SU-DHL-6 (cell line): Measurements from ENCODE around the gene THRA.

Source experiments
- H2AFZ ChIP-seq: fragments of 200-600 bp; sonication (generic); 2 replicates; pipeline ENCODE4 v1.6.1; 2014; ENCODE audit warnings: low read depth, mild to moderate bottlenecking, moderate library complexity, mixed read lengths, antibody characterized with exemption, low read length; ENCODE audit not compliant: severe bottlenecking
- H3F3A ChIP-seq: fragments of 200-600 bp; shearing (Covaris generic); 2 replicates; pipeline ENCODE4 v1.6.0; 2016; ENCODE audit warnings: antibody characterized with exemption, mild to moderate bottlenecking; ENCODE audit not compliant: insufficient read depth
- H3K27ac ChIP-seq: fragments of 200-600 bp; sonication (generic); 2 replicates; pipeline ENCODE4 v1.5.1; 2016; ENCODE audit warnings: low read depth, mild to moderate bottlenecking, low read length, moderate library complexity, mixed read lengths
- H3K27me3 ChIP-seq: fragments of 200-600 bp; sonication (generic), shearing (Covaris generic); 2 replicates; pipeline ENCODE4 v1.6.0; 2014; ENCODE audit warnings: mild to moderate bottlenecking, low read length
- H3K36me3 ChIP-seq: fragments of 200-600 bp; sonication (generic); 2 replicates; pipeline ENCODE4 v1.6.1; 2014; ENCODE audit warnings: mild to moderate bottlenecking, low read length, mixed read lengths
- H3K4me2 ChIP-seq: fragments of 300-600, 200-600 bp; shearing (Covaris generic), sonication (generic); 2 replicates; pipeline ENCODE4 v1.6.0; 2014; ENCODE audit warnings: low read length, low read depth, mild to moderate bottlenecking; ENCODE audit not compliant: poor library complexity, severe bottlenecking
- H3K4me3 ChIP-seq: fragments of 200-600 bp; sonication (generic); 2 replicates; pipeline ENCODE4 v1.5.1; 2014; ENCODE audit warnings: antibody characterized with exemption, low read length, mild to moderate bottlenecking, mixed read lengths; ENCODE audit not compliant: insufficient read depth, poor library complexity, severe bottlenecking
- H3K79me2 ChIP-seq: fragments of 200-600 bp; sonication (generic); 2 replicates; pipeline ENCODE4 v1.6.1; 2014; ENCODE audit warnings: mild to moderate bottlenecking, low read length, moderate library complexity; ENCODE audit not compliant: insufficient read depth
- H3K9ac ChIP-seq: fragments of 200-600 bp; sonication (generic); 2 replicates; pipeline ENCODE4 v1.7.0; 2014; ENCODE audit warnings: mild to moderate bottlenecking, low read length
- H3K9me2 ChIP-seq: fragments of 200-600 bp; sonication (generic); replicated peaks from 2 replicates; pipeline ENCODE4 v1.6.1; 2014; ENCODE audit warnings: low read length; ENCODE audit not compliant: insufficient read depth
- H3K9me3 ChIP-seq: fragments of 200-600 bp; sonication (generic); 2 replicates; pipeline ENCODE4 v1.6.1; 2014; ENCODE audit warnings: low read length, mixed read lengths; ENCODE audit not compliant: insufficient read depth
- H4K20me1 ChIP-seq: fragments of 200-600 bp; sonication (generic); 2 replicates; pipeline ENCODE4 v1.6.1; 2014; ENCODE audit warnings: low read depth, mild to moderate bottlenecking, antibody characterized with exemption, low read length, moderate library complexity, mixed read lengths
- CTCF ChIP-seq: fragments of 200-600 bp; sonication (generic); IDR thresholded peaks from one replicate; pipeline ENCODE4 v1.5.1; 2017; ENCODE audit warnings: antibody characterized with exemption, mild to moderate bottlenecking, low read length, moderate library complexity; ENCODE audit not compliant: insufficient read depth, poor library complexity, severe bottlenecking
- EZH2phosphoT487 ChIP-seq: fragments of 200-600 bp; sonication (generic), shearing (Covaris generic); conservative IDR thresholded peaks from 2 replicates; pipeline ENCODE4 v1.6.1; 2018; ENCODE audit warnings: mild to moderate bottlenecking, antibody characterized with exemption, low read length, moderate library complexity, mixed read lengths

The THRA gene

GRCh38 chr17:40028595-40028994 lies 34.2 kb upstream of the THRA start:
- Histone ChIP-seq H2AFZ (no peak overlapping the region), H3K36me3 (no peaks in the 10 kb centered on the region), H3K4me2 (no peak overlapping the region), H3F3A (no peaks in the 10 kb centered on the region), H3K79me2 (no peaks in the 10 kb centered on the region), H3K27ac (no peak overlapping the region), H3K27me3 (no peaks in the 10 kb centered on the region), H3K9me2 (no peaks in the 10 kb centered on the region), H4K20me1 (no peaks in the 10 kb centered on the region), H3K9ac (no peak overlapping the region), H3K4me3 (no peak overlapping the region), H3K9me3 (no peaks in the 10 kb centered on the region)
- TF ChIP-seq EZH2phosphoT487 (no peak), CTCF (no peak)

GRCh38 chr17:40031706-40032105 lies 31.1 kb upstream of the THRA start:
- H3K9me3 ChIP-seq = no peaks in the 10 kb centered on the region
- H3K27me3 ChIP-seq = no peaks in the 10 kb centered on the region
- no peaks in the 10 kb centered on the region for H3K9me2 ChIP-seq
- H3K27ac ChIP-seq = no peak overlapping the region
- H4K20me1 ChIP-seq = no peaks in the 10 kb centered on the region
- no peaks in the 10 kb centered on the region for H3K36me3 ChIP-seq
- no peaks in the 10 kb centered on the region for H3K79me2 ChIP-seq
- H3K4me2 ChIP-seq = no peak overlapping the region
- TF ChIP-seq EZH2phosphoT487 (no peak), CTCF (no peak)
- no peak overlapping the region for H3K4me3 ChIP-seq
- no peak overlapping the region for H2AFZ ChIP-seq
- no peaks in the 10 kb centered on the region for H3F3A ChIP-seq
- H3K9ac ChIP-seq = no peak overlapping the region

- H3K27ac ChIP-seq = no peak overlapping the region
- no peak overlapping the region for H3K4me3 ChIP-seq
- no peak overlapping the region for H3K9ac ChIP-seq
- H3K9me3 ChIP-seq = no peaks in the 10 kb centered on the region
- H3K79me2 ChIP-seq = no peaks in the 10 kb centered on the region
- H3K4me2 ChIP-seq = no peak overlapping the region
- no peak overlapping the region for H2AFZ ChIP-seq
- no peaks in the 10 kb centered on the region for H3K36me3 ChIP-seq
- no peaks in the 10 kb centered on the region for H3F3A ChIP-seq
- no peaks in the 10 kb centered on the region for H3K9me2 ChIP-seq
- H3K27me3 ChIP-seq = no peaks in the 10 kb centered on the region
- TF ChIP-seq EZH2phosphoT487 (no peak), CTCF (no peak)
- H4K20me1 ChIP-seq = no peaks in the 10 kb centered on the region
Measured at GRCh38 chr17:40032322-40033320, 30.1 kb upstream of the THRA start.
